CD4-positive, CD25-positive, alpha-beta regulatory T cell (primary cell): ENCODE measurements around the gene COG5. TPM values are rescaled to one million over a fixed set of nuclear protein-coding genes. Genes with fewer than 3 reads are reported as not detected.
A peak's percentile ranks its signal among the peaks of the same experiment; 100 is the strongest.
"Not testable (repeated sequence)": the region's sequence is repeated elsewhere in the genome, so short reads cannot be mapped to it uniquely, and the experiment has no call there.

Source experiments
- ATAC-seq, 2 donors: fragments of 150-1000 bp; cut with Tn5 transposase; one replicate each; pipeline ENCODE4 v1.10.0; 2021; ENCODE audit warnings: low read depth in 2 of 2, moderate number of reproducible peaks in 2 of 2, moderate library complexity in 1 of 2
- DNase-seq, 3 donors: peaks; one replicate each; pipeline versions ENCODE4 v3.0.0 to v3.0.0-alpha.2; 2012 to 2022; ENCODE audit warnings: mixed read lengths in 1 of 3
- H3K27ac ChIP-seq: one replicate; pipeline ENCODE4 v1.7.0; 2013; ENCODE audit warnings: mild to moderate bottlenecking, low read length; ENCODE audit not compliant: insufficient read depth, poor library complexity, severe bottlenecking
- H3K27me3 ChIP-seq: one replicate; pipeline ENCODE4 v1.7.0; 2013; ENCODE audit warnings: low read length; ENCODE audit not compliant: control insufficient read depth, insufficient read depth
- H3K36me3 ChIP-seq: one replicate; pipeline ENCODE4 v1.7.0; 2013; ENCODE audit warnings: mild to moderate bottlenecking, low read length, moderate library complexity; ENCODE audit not compliant: control insufficient read depth, insufficient read depth
- H3K4me1 ChIP-seq: 2 replicates; pipeline ENCODE4 v1.7.0; 2013; ENCODE audit warnings: mild to moderate bottlenecking, low read length; ENCODE audit not compliant: insufficient read depth, control insufficient read depth, poor library complexity, severe bottlenecking
- H3K4me3 ChIP-seq: one replicate; pipeline ENCODE4 v1.7.0; 2013; ENCODE audit warnings: low read depth, mild to moderate bottlenecking, low read length, moderate library complexity
- H3K9me3 ChIP-seq, 2 experiments: 1 replicate in 1 of 2; 2 replicates in 1 of 2; pipeline ENCODE4 v1.7.0; 2013; ENCODE audit warnings: low read length in 2 of 2, mild to moderate bottlenecking in 1 of 2, moderate library complexity in 1 of 2; ENCODE audit not compliant: control insufficient read depth in 2 of 2
- H3K27ac Mint-ChIP-seq, 3 donors: one replicate each; pipeline ENCODE4 v1.8.0; 2020 to 2022; ENCODE audit warnings: mild to moderate bottlenecking in 3 of 3, mixed read lengths in 3 of 3, moderate library complexity in 2 of 3
- H3K27me3 Mint-ChIP-seq: one replicate; pipeline ENCODE4 v1.8.0; 2022; ENCODE audit warnings: mild to moderate bottlenecking, mixed read lengths
- H3K36me3 Mint-ChIP-seq: one replicate; pipeline ENCODE4 v1.8.0; 2020; ENCODE audit warnings: mixed read lengths
- H3K4me1 Mint-ChIP-seq, 4 donors: one replicate each; pipeline ENCODE4 v1.8.0; 2020 to 2022; ENCODE audit warnings: mixed read lengths in 4 of 4, mild to moderate bottlenecking in 1 of 4
- H3K4me3 Mint-ChIP-seq, 4 donors: one replicate each; pipeline ENCODE4 v1.8.0; 2020 to 2022; ENCODE audit warnings: mild to moderate bottlenecking in 4 of 4, mixed read lengths in 4 of 4, moderate library complexity in 3 of 4
- H3K9me3 Mint-ChIP-seq, 7 donors: one replicate each; pipeline ENCODE4 v1.8.0; 2020 to 2022; ENCODE audit warnings: mixed read lengths in 7 of 7, mild to moderate bottlenecking in 3 of 7, moderate library complexity in 2 of 7
- polyA plus RNA-seq, 4 donors: library from polyadenylated mRNA; unstranded; fragments of 300-500 nt; fragmentation: Illumina TruSeq; gene quantifications; one replicate each; pipeline ENCODE4 v1.2.3, GENCODE V29; 2021
- total RNA-seq: library from RNA; stranded (reverse); gene quantifications from one replicate; pipeline ENCODE4 v1.2.3, GENCODE V29; 2022

Gene COG5
- total and polyA plus RNA-seq, 5 donors from 2014 or later, result 23.2 to 68.2 (median 34.5) TPM

DNA sequence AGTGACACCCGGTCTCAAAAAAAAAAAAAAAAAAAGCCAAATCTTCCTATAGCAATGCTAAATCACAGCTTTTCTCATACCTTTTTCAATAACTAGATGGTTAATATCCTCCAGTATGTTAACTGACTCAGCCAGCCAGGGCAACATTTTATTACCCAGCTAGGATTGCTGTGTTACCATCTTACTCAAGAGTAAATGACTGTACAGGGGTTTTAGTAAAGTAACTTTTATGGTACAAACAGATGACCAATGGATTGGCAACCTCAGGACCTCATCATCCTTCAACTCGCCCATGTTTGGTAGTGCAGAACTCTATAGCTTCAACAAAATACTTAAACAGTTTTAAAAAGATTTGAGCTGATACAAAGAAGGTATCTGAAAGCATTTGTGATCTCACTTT, 335.4 kb downstream of the COG5 start:
- DNase-seq (no peak), ATAC-seq (no peak)
- Histone ChIP-seq H3K27ac (no peak overlapping the region), H3K4me1 (no peaks in the 10 kb centered on the region), H3K36me3 (peaks cover 27% of the 10 kb centered on the region), H3K4me3 (no peak overlapping the region), H3K9me3 (no peaks in the 10 kb centered on the region), H3K27me3 (no peaks in the 10 kb centered on the region)
- peaks cover 40% of the 10 kb centered on the region for H3K36me3 Mint-ChIP-seq
- no peaks in the 10 kb centered on the region for H3K4me1 Mint-ChIP-seq
- no peak overlapping the region for H3K4me3 Mint-ChIP-seq
- no peaks in the 10 kb centered on the region for H3K9me3 Mint-ChIP-seq
- no peak overlapping the region for H3K27ac Mint-ChIP-seq
- no peaks in the 10 kb centered on the region for H3K27me3 Mint-ChIP-seq

GRCh38 chr7:107224374-107225223, 339.1 kb downstream of the COG5 start:
- Mint-ChIP-seq H3K9me3 (no peaks in the 10 kb centered on the region), H3K4me3 (no peak overlapping the region), H3K36me3 (peaks cover 54% of the 10 kb centered on the region), H3K27ac (peak overlapping the region in 2 of 3 donors; percentile 32 to 61), H3K27me3 (no peaks in the 10 kb centered on the region), H3K4me1 (peaks cover 0 to 5% (median 0%) of the 10 kb centered on the region in 4 donors)
- Histone ChIP-seq H3K9me3 (no peaks in the 10 kb centered on the region), H3K27me3 (no peaks in the 10 kb centered on the region), H3K27ac (no peak overlapping the region), H3K4me1 (no peaks in the 10 kb centered on the region), H3K36me3 (peaks cover 25% of the 10 kb centered on the region), H3K4me3 (no peak overlapping the region)
- no peak for ATAC-seq
- DNase-seq, result no peak

DNA sequence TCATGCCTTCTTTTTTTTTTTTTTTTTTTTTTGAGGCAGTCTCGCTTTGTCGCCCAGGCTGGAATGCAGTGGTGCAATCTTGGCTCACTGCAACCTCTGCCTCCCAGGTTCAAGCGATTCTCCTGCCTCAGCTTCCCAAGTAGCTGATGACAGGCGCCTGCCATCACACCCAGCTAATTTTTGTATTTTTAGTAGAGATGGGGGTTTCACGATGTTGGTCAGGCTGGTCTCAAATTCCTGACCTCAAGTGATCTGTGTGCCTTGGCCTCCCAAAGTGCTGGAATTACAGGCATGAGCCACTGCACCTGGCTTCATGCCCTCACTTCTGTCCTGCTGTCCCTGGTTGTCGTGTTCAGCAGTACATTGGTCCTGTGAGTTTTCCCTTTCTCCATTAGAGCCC, 342.9 kb downstream of the COG5 start:
- H3K4me3 ChIP-seq, H3K36me3 ChIP-seq, H3K27me3 ChIP-seq, H3K27me3 Mint-ChIP-seq, H3K9me3 ChIP-seq, H3K9me3 Mint-ChIP-seq, H3K27ac Mint-ChIP-seq, H3K4me1 Mint-ChIP-seq, DNase-seq, H3K4me1 ChIP-seq, H3K27ac ChIP-seq, H3K4me3 Mint-ChIP-seq, ATAC-seq: not testable (repeated sequence)
- H3K36me3 Mint-ChIP-seq, result peaks cover 66% of the 10 kb centered on the region

GRCh38 chr7:107220356-107220755, 343.4 kb downstream of the COG5 start:
- H3K27ac ChIP-seq, result no peak overlapping the region

DNA sequence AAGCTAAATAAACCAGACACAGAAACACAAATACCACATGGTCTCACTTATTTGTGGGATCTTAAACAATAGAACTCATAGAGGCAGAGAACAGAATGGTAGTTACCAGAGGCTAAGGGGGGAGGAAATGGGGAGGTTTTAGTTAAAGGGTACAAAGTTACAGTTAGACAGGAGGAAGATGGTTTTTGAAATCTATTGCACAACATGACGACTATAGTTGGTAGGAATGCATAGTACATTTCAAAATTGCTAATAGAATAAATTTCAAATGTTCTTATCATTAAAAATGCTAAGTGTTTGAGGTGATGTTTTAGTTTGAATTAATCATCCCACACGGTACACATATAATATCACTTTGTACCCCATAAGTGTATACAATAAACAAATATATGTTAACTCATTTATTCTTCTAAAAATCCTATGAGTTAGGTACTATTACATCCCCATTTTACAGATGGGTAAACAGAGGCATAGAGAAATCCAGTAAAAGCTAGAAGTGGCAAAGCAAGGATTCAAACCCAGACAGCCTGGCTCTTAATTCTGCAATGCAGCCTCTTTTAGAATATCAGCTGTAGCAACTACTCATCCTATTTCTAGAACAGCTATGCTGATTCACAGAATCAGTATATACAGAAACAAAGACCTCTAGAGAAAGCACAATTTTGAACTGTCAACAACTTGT, 344.0 kb downstream of the COG5 start:
- DNase-seq, result no peak
- Histone ChIP-seq H3K36me3 (peaks cover 2% of the 10 kb centered on the region), H3K27ac (no peak overlapping the region), H3K4me1 (no peaks in the 10 kb centered on the region), H3K27me3 (no peaks in the 10 kb centered on the region), H3K4me3 (no peak overlapping the region), H3K9me3 (no peaks in the 10 kb centered on the region)
- ATAC-seq, result no peak
- H3K4me1 Mint-ChIP-seq, result peaks cover 0 to 5% (median 2%) of the 10 kb centered on the region in 4 donors
- no peak overlapping the region for H3K27ac Mint-ChIP-seq
- no peak overlapping the region for H3K4me3 Mint-ChIP-seq
- peaks cover 70% of the 10 kb centered on the region for H3K36me3 Mint-ChIP-seq
- peaks cover 0 to 10% (median 4%) of the 10 kb centered on the region in 7 donors for H3K9me3 Mint-ChIP-seq
- no peaks in the 10 kb centered on the region for H3K27me3 Mint-ChIP-seq

More at GRCh38 chr7:107220356-107220755, 343.4 kb downstream of the COG5 start:
- H3K27me3 ChIP-seq, result no peaks in the 10 kb centered on the region
- H3K36me3 ChIP-seq, result peaks cover 4% of the 10 kb centered on the region
- ATAC-seq, result no peak
- Mint-ChIP-seq H3K27ac (no peak overlapping the region), H3K27me3 (no peaks in the 10 kb centered on the region), H3K4me1 (peaks cover 0 to 5% (median 2%) of the 10 kb centered on the region in 4 donors), H3K9me3 (peaks cover 0 to 7% (median 3%) of the 10 kb centered on the region in 7 donors), H3K4me3 (no peak overlapping the region), H3K36me3 (peaks cover 67% of the 10 kb centered on the region)
- no peak overlapping the region for H3K4me3 ChIP-seq
- no peak for DNase-seq
- no peaks in the 10 kb centered on the region for H3K4me1 ChIP-seq
- H3K9me3 ChIP-seq, result no peaks in the 10 kb centered on the region

DNA sequence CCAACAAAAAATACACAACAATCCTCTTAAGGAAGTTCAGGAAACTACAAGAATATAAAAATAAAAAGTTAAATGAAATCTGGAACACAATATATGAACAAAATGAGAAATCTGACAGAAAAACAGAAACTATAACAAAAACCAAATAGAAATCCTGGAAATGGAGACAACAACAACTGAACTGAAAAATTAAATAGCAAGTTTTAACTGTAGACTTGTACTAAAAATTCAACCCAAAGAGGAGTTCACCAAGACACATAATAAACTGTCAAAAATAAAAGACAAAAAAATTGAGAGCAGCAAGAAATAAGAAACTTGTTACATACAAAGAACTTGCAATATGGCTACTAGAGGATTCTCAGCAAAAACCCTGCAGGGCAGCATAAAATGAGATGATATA, 349.8 kb downstream of the COG5 start:
- DNase-seq (no peak), ATAC-seq (no peak)
- Histone ChIP-seq H3K4me1 (no peaks in the 10 kb centered on the region), H3K36me3 (peaks cover 28% of the 10 kb centered on the region), H3K4me3 (no peak overlapping the region), H3K27me3 (no peaks in the 10 kb centered on the region), H3K27ac (no peak overlapping the region), H3K9me3 (peaks cover 5% of the 10 kb centered on the region in 2 experiments)
- Mint-ChIP-seq H3K27me3 (no peaks in the 10 kb centered on the region), H3K4me1 (peaks cover 0 to 5% (median 1%) of the 10 kb centered on the region in 4 donors), H3K4me3 (no peak overlapping the region), H3K9me3 (peaks cover 1 to 10% (median 7%) of the 10 kb centered on the region in 7 donors), H3K27ac (no peak overlapping the region), H3K36me3 (peaks cover 58% of the 10 kb centered on the region)

DNA sequence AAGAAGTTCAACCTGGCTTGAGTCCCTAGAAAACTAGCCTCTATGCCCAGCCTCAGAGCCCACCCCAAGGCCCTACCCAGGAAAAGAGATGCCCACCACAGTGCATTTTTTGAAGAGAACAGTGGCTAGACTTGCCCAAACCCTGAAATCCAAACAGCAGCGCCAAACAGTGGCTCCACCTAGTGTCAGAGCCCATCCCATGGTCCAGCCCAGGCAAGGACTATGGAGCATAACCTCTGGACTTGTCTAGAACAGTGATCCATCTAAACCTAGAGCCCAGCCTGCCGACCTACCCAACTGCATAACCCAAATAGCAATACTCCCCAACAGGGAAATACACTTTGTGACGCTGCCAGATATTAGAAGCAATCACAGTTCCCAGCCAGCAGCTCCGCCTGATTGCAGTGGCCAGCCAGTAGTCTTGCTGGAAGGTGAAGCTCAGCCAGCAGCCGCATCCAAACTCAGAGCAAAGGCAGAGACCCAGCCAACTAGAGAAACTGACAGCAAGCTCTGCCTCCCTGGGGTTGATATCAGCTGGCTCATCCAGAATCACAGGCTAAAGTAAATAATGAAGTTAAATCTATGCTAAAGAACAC, 350.4 kb downstream of the COG5 start:
- Mint-ChIP-seq H3K36me3 (peaks cover 54% of the 10 kb centered on the region), H3K9me3 (peaks cover 1 to 10% (median 7%) of the 10 kb centered on the region in 7 donors), H3K27ac (peak overlapping the region in 1 of 3 donors; percentile 47), H3K4me3 (no peak overlapping the region), H3K27me3 (no peaks in the 10 kb centered on the region), H3K4me1 (peaks cover 0 to 3% (median 1%) of the 10 kb centered on the region in 4 donors)
- H3K36me3 ChIP-seq, result peaks cover 33% of the 10 kb centered on the region
- H3K9me3 ChIP-seq, result peaks cover 5% of the 10 kb centered on the region in 2 experiments
- no peaks in the 10 kb centered on the region for H3K4me1 ChIP-seq
- no peak overlapping the region for H3K4me3 ChIP-seq
- DNase-seq (no peak), ATAC-seq (no peak)
- no peak overlapping the region for H3K27ac ChIP-seq
- no peaks in the 10 kb centered on the region for H3K27me3 ChIP-seq
